ENCODE results near the gene NEK1. TPM values are rescaled to one million over a fixed set of nuclear protein-coding genes. Genes with fewer than 3 reads are reported as not detected.

NEK1 gene
- total and polyA plus RNA-seq, 12 donors: 4.2 to 23.0 (median 12.3) TPM

DNA sequence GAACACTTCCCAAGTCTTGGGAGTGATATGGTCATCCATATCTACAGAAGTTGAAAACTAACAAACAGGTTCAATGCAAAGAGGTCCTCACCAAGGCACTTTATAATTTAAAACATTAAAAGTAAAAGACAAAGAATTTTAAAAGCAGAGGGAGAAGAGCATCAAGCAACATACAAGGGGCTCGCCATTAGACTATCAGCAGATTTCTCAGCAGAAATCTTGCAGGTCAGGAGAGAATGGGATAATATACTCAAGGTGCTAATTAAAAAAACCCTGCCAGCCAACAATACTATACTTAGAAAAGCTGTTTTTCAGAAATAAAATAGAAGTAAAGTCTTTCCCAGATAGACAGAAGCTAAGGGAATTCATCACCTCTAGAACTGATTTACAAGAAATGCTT, 121.2 kb downstream of the NEK1 start:
- no peak for TF ChIP-seq POLR2A (IDR thresholded peaks at IDR 0.05)
- TF ChIP-seq, protein P1, sequence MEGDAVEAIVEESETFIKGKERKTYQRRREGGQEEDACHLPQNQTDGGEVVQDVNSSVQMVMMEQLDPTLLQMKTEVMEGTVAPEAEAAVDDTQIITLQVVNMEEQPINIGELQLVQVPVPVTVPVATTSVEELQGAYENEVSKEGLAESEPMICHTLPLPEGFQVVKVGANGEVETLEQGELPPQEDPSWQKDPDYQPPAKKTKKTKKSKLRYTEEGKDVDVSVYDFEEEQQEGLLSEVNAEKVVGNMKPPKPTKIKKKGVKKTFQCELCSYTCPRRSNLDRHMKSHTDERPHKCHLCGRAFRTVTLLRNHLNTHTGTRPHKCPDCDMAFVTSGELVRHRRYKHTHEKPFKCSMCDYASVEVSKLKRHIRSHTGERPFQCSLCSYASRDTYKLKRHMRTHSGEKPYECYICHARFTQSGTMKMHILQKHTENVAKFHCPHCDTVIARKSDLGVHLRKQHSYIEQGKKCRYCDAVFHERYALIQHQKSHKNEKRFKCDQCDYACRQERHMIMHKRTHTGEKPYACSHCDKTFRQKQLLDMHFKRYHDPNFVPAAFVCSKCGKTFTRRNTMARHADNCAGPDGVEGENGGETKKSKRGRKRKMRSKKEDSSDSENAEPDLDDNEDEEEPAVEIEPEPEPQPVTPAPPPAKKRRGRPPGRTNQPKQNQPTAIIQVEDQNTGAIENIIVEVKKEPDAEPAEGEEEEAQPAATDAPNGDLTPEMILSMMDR (IDR thresholded peaks at IDR 0.05): no peak
- Histone ChIP-seq H3K4me3 (no peak overlapping the region), H3K4me1 (replicated peaks in 1 of 2) (no peaks in the 10 kb centered on the region), H3K9me3 (replicated peaks in 1 of 3) (peaks cover 0 to 4% (median 0%) of the 10 kb centered on the region in 3 donors), H3K27ac (no peak overlapping the region), H3K27me3 (no peaks in the 10 kb centered on the region), H3K36me3 (replicated peaks in 1 of 2) (no peaks in the 10 kb centered on the region)
- 90 to 100% (median 98%) methylated on average over 1 of the region's 1 CpG for WGBS, 4 donors
- intact Hi-C loops (cut with DNase I): loop anchor here in 1 of 2 donors (5.0 kb wide), 1 partner anchor 569 kb away; no protein-coding TSS in a partner anchor
- DNase-seq: no peak

DNA sequence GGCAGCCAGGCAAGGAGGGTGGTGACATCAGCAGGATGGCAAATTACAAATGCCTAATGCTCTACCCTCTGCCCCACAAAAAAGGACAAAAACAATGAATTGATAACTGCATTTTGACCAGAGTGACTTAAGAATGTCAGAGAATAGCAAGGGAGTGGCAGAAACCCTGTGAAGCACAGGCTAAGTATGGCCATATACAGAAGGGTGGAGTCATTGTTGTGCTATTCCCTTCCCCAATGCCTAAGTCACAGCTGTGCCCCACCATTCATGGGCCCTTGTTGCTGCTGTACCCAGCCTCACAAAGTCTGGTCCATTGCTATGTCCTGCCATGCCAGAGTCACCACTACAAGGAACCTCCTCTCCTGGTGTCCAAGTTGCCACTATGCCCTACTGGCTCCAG, 123.1 kb downstream of the NEK1 start:
- Histone ChIP-seq H3K36me3 (replicated peaks in 1 of 2) (no peaks in the 10 kb centered on the region), H3K9me3 (replicated peaks in 1 of 3) (peaks cover 0 to 4% (median 0%) of the 10 kb centered on the region in 3 donors), H3K27ac (no peak overlapping the region), H3K27me3 (no peaks in the 10 kb centered on the region), H3K4me1 (replicated peaks in 1 of 2) (no peaks in the 10 kb centered on the region), H3K4me3 (no peak overlapping the region)
- intact Hi-C loops (cut with DNase I): loop anchor here in 1 of 2 donors (10.0 kb wide), 2 partner anchors 465 to 565 kb away; no protein-coding TSS in a partner anchor
- no peak for DNase-seq
- no peak for TF ChIP-seq POLR2A (IDR thresholded peaks at IDR 0.05)
- TF ChIP-seq, protein P1 (IDR thresholded peaks at IDR 0.05): no peak

DNA sequence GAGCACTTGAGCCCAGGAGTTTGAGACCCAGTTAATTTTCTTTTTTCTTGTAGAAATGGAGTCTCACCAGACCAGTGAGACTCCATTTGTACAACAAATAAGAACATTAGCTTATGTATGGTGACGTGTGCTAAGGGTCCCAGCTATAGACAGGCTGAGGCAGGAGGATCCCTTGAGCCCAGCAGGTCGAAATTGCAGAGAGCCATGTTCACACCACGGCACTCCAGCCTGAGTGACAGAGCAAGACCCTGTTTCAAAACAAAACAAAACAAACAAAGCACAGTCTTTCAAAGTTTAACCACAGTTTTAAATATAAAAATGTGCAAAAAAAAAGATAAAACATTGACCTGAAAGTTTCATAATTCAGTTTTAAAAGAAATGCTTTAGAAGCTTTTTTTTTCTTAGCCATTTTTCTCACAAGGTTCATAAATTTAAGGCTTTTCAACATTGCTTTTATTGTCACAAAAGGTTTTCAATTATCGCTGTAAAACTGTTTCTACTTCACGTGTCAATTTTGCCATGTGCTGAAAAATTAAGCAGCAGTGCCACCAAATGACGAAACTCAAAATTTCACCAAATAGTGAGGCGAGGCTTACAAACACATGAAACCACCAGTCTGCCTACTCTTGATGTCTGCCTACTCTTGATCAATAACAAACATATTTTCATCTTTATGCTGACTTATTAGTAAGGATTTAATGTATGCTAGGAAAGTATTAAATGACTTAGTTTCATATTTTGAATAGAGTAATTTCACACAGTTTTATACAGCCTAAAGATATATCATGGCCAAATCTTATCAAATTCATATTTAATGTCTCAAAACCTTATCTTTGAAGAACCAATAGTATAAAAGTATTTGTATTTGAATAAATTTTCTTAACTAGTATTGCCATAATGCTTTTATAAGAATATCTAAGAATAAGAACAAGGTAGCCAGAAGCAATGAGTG, 126.3 kb downstream of the NEK1 start:
- Histone ChIP-seq H3K4me1 (replicated peaks in 1 of 2) (no peaks in the 10 kb centered on the region), H3K4me3 (no peak overlapping the region), H3K9me3 (replicated peaks in 1 of 3) (peaks cover 0 to 2% (median 0%) of the 10 kb centered on the region in 3 donors), H3K27ac (no peak overlapping the region), H3K27me3 (no peaks in the 10 kb centered on the region), H3K36me3 (replicated peaks in 1 of 2) (no peaks in the 10 kb centered on the region)
- intact Hi-C loops (cut with DNase I): loop anchor here in 1 of 2 donors (10.0 kb wide), 2 partner anchors 461 to 561 kb away; no protein-coding TSS in a partner anchor
- 24 to 26% (median 25%) methylated on average over 7 of the region's 7 CpGs for WGBS, 4 donors
- peak in 5 of 7 donors; percentile 11 to 70 (median 30) for DNase-seq
- TF ChIP-seq POLR2A (IDR thresholded peaks at IDR 0.05): no peak
- TF ChIP-seq, protein P1 (IDR thresholded peaks at IDR 0.05): peak in 5 of 6 experiments; percentile 42 to 67 (median 51)

DNA sequence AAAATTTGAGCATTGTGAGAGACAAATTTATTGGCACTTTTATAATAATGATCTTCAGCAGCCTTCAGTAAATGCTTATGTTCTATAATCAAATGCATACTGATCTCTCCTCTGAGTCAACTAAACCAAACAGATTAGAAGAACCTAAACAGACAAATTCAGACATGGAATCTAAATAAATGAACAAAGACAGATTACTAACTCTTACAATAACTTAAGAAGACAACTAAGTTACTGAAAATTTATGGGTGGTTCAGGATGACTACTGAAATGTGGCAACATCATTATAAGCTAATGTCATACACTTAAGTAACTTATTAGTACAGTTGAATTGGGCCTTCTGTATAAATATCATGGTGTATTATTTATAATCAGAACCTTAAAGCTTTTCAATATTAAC, 127.3 kb downstream of the NEK1 start:
- Histone ChIP-seq H3K27me3 (no peaks in the 10 kb centered on the region), H3K36me3 (replicated peaks in 1 of 2) (no peaks in the 10 kb centered on the region), H3K4me1 (replicated peaks in 1 of 2) (no peaks in the 10 kb centered on the region), H3K4me3 (no peak overlapping the region), H3K27ac (no peak overlapping the region), H3K9me3 (replicated peaks in 1 of 3) (no peaks in the 10 kb centered on the region)
- TF ChIP-seq, protein P1 (IDR thresholded peaks at IDR 0.05): no peak
- DNase-seq: no peak
- intact Hi-C loops (cut with DNase I): loop anchor here in 1 of 2 donors (10.0 kb wide), 2 partner anchors 460 to 560 kb away; no protein-coding TSS in a partner anchor
